GM23248 (cell line): ENCODE data around the gene RIMS4.

Experiments
- EZH2 ChIP-seq: fragments of 200-600 bp; sonication (generic); IDR thresholded peaks from 2 replicates; pipeline ENCODE4 v1.6.1; 2018; ENCODE audit warnings: antibody characterized with exemption, mild to moderate bottlenecking; ENCODE audit not compliant: insufficient read depth, poor library complexity, severe bottlenecking
- EZH2phosphoT487 ChIP-seq: fragments of 200-600 bp; sonication (generic); IDR thresholded peaks from 2 replicates; pipeline ENCODE4 v1.6.1; 2018; ENCODE audit warnings: antibody characterized with exemption, moderate library complexity, mild to moderate bottlenecking, low read depth; ENCODE audit not compliant: insufficient read depth

DNA sequence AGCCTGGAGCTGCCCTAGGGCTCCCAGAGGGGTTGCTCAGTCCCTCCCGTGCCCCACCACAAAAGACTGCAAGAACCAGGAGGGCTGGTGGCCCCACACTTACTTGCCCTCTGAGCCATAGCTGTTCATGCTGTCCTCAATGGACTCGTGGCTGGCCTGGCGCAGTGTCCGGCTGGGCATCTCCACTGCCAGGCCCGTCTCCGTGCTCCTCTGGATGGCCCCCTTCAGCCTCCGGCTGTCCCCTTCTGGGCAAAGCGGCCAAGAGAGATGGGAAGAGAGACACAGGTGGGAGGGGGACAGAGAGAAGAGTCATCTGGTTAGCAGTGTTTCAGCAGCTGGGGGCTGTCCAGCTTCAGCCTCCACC lies 39.2 kb downstream of the RIMS4 start:
- TF ChIP-seq EZH2: no peak
- no peak for TF ChIP-seq EZH2phosphoT487
